Vagina (tissue), 2 donors: Measurements from ENCODE around the gene C1QL3. TPM values are rescaled to one million over a fixed set of nuclear protein-coding genes. Genes with fewer than 3 reads are reported as not detected.

ENCODE experiments used
- DNase-seq, 2 donors: peaks; one replicate each; pipeline ENCODE4 v3.0.0-alpha.2; 2017; ENCODE audit errors: extremely low spot score in 2 of 2
- H3K27ac ChIP-seq: fragments of 200-600 bp; sonication (generic); one replicate; pipeline ENCODE4 v1.5.1; 2019
- H3K27me3 ChIP-seq: fragments of 200-600 bp; sonication (generic); one replicate; pipeline ENCODE4 v1.5.1; 2019
- H3K36me3 ChIP-seq, 2 donors: fragments of 200-600 bp; sonication (generic); one replicate each; pipeline ENCODE4 v1.5.1; 2017 to 2019
- H3K4me1 ChIP-seq: fragments of 200-600 bp; sonication (generic); one replicate; pipeline ENCODE4 v1.5.1; 2019
- H3K4me3 ChIP-seq, 2 donors: fragments of 200-600 bp; sonication (generic); 1 replicate in 1 of 2; 2 replicates in 1 of 2; pipeline ENCODE4 v1.5.1; 2016 to 2019
- H3K9me3 ChIP-seq: fragments of 200-600 bp; sonication (generic); one replicate; pipeline ENCODE4 v1.5.1; 2019
- CTCF ChIP-seq, 3 experiments: fragments of 450-650 bp in 2 of 3; fragments of 200-600 bp in 1 of 3; sonication (generic) in 1 of 3; IDR thresholded peaks; one replicate each; pipeline ENCODE4 v1.5.1; 2017 to 2019; ENCODE audit warnings: antibody characterized with exemption in 3 of 3, mild to moderate bottlenecking in 2 of 3, moderate library complexity in 2 of 3
- POLR2A ChIP-seq, 2 donors: fragments of 450-650 bp; IDR thresholded peaks; one replicate each; pipeline ENCODE4 v1.6.1; 2017; ENCODE audit warnings: antibody characterized with exemption in 2 of 2, mild to moderate bottlenecking in 2 of 2, moderate library complexity in 2 of 2
- POLR2AphosphoS5 ChIP-seq, 2 donors: sonication (generic); formaldehyde crosslinking; IDR thresholded peaks; one replicate each; pipeline ENCODE4 v1.9.0; 2017; ENCODE audit warnings: antibody characterized with exemption in 2 of 2, mild to moderate bottlenecking in 2 of 2, low read depth in 1 of 2; ENCODE audit not compliant: insufficient read depth in 1 of 2
- intact Hi-C: fragments of 100-400 bp; cut with DNase I; formaldehyde crosslinking; loops from one replicate; pipeline ENCODE4 v1.15.1; 2023
- small RNA-seq: library from RNA; depleted of rRNA; stranded (forward); fragments of <200 nt; gene quantifications from one replicate; pipeline ENCODE3, GENCODE V24; 2016
- total RNA-seq: library from RNA; depleted of rRNA; stranded (reverse); fragments of >200 nt; gene quantifications from one replicate; pipeline ENCODE4 v1.2.3, GENCODE V29; 2016

C1QL3 gene
- total RNA-seq, 1 donor from 2014 or later: not detected

- Histone ChIP-seq H3K36me3 (no peaks in the 10 kb centered on the region), H3K27ac (no peak overlapping the region), H3K4me1 (no peaks in the 10 kb centered on the region), H3K9me3 (no peaks in the 10 kb centered on the region), H3K27me3 (no peaks in the 10 kb centered on the region), H3K4me3 (no peak overlapping the region)
- no peak for DNase-seq
- no peak for TF ChIP-seq POLR2AphosphoS5 (IDR thresholded peaks at IDR 0.05; ENCODE audit: insufficient read depth in 1 of 2, low read depth in 1 of 2)
- TF ChIP-seq POLR2A (IDR thresholded peaks at IDR 0.05): no peak
- TF ChIP-seq CTCF (IDR thresholded peaks at IDR 0.05): no peak
- intact Hi-C loops: no loop called here
Observed at GRCh38 chr10:16466001-16466400, 55.7 kb downstream of the C1QL3 start.

Small RNA genes lying within 50 kb of the gene (small RNA-seq; reads per million reads assigned to genes)
- gene RNU2-18P: not detected

Other genes starting within 250 kb of the C1QL3 start
- gene PTER, start 84.9 kb downstream of the C1QL3 start, total RNA-seq: 7.4 TPM